Measurements from ENCODE around the gene LIN28A.
"Not testable (repeated sequence)": the region's sequence is repeated elsewhere in the genome, so short reads cannot be mapped to it uniquely, and the experiment has no call there.

The LIN28A gene

GRCh38 chr1:26384076-26384475 is 26.5 kb upstream of the LIN28A start:
- POLR2A ChIA-PET, result no interaction called here
- H3K4me1 ChIP-seq (ENCODE audit: control insufficient read depth, insufficient read depth, low read length), result no peaks in the 10 kb centered on the region
- H3K27ac ChIP-seq (ENCODE audit: extremely low read depth, low read depth, low read length), result no peak overlapping the region
- H3K36me3 ChIP-seq (ENCODE audit: control insufficient read depth in 2 of 2, insufficient read depth in 1 of 2, low read length in 2 of 2), result no peaks in the 10 kb centered on the region
- no peaks in the 10 kb centered on the region for H3K9me3 ChIP-seq (ENCODE audit: control insufficient read depth, insufficient read depth, low read depth, low read length)
- TF ChIP-seq ZEB2 (tag by site-specific recombination; IDR thresholded peaks at IDR 0.05) (no peak), CTCF (tag by site-specific recombination; IDR thresholded peaks at IDR 0.05) (no peak), KLF16 (tag by site-specific recombination; IDR thresholded peaks at IDR 0.05) (no peak), ZFP37 (tag by site-specific recombination; IDR thresholded peaks at IDR 0.05) (no peak)
- CTCF ChIA-PET, result interaction anchor here (0.6 kb wide), 1 partner anchor 156 kb away, joined by 3 read pairs; no protein-coding TSS in a partner anchor
- no peak overlapping the region for H3K4me3 ChIP-seq (ENCODE audit: low read depth, low read length)

GRCh38 chr1:26385063-26385462 is 25.6 kb upstream of the LIN28A start:
- POLR2A ChIA-PET; H3K4me1 ChIP-seq (ENCODE audit: control insufficient read depth, insufficient read depth, low read length); H3K36me3 ChIP-seq (ENCODE audit: control insufficient read depth in 2 of 2, insufficient read depth in 1 of 2, low read length in 2 of 2); CTCF ChIA-PET; H3K9me3 ChIP-seq (ENCODE audit: control insufficient read depth, insufficient read depth, low read depth, low read length); H3K27ac ChIP-seq (ENCODE audit: extremely low read depth, low read depth, low read length); H3K4me3 ChIP-seq (ENCODE audit: low read depth, low read length): not testable (repeated sequence)
- TF ChIP-seq ZNF121 (tag by site-specific recombination; IDR thresholded peaks at IDR 0.05), result 0 out of 2 replicates have a peak, but pooled peaks have one; percentile 32

GRCh38 chr1:26387447-26387846 is 23.2 kb upstream of the LIN28A start:
- H3K27ac ChIP-seq (ENCODE audit: extremely low read depth, low read depth, low read length), result no peak overlapping the region
- no peaks in the 10 kb centered on the region for H3K36me3 ChIP-seq (ENCODE audit: control insufficient read depth in 2 of 2, insufficient read depth in 1 of 2, low read length in 2 of 2)
- H3K4me1 ChIP-seq (ENCODE audit: control insufficient read depth, insufficient read depth, low read length), result no peaks in the 10 kb centered on the region
- no peaks in the 10 kb centered on the region for H3K9me3 ChIP-seq (ENCODE audit: control insufficient read depth, insufficient read depth, low read depth, low read length)
- ChIA-PET POLR2A (interaction anchor here (0.7 kb wide), 1 partner anchor 760 kb away, joined by 3 read pairs; no protein-coding TSS in a partner anchor), CTCF (interaction anchor here (0.6 to 2.3 kb wide), 4 partner anchors 19 to 325 kb away, joined by 3 to 13 read pairs (median 4); no protein-coding TSS in a partner anchor)
- no peak overlapping the region for H3K4me3 ChIP-seq (ENCODE audit: low read depth, low read length)
- no peak for TF ChIP-seq ZNF362 (tag by site-specific recombination; IDR thresholded peaks at IDR 0.05)
- TF ChIP-seq ZNF548 (tag by site-specific recombination; IDR thresholded peaks at IDR 0.05), result no peak
- TF ChIP-seq ZNF155 (tag by site-specific recombination; IDR thresholded peaks at IDR 0.05), result no peak
- peak; percentile 57 for TF ChIP-seq ZNF366 (tag by site-specific recombination; conservative IDR thresholded peaks at IDR 0.05)
- TF ChIP-seq HOXC10 (CRISPR knock-in tag; IDR thresholded peaks at IDR 0.05), result no peak
- 0 out of 2 replicates have a peak, but pooled peaks have one; percentile 38 for TF ChIP-seq ZBTB21 (tag by site-specific recombination; IDR thresholded peaks at IDR 0.05)
- TF ChIP-seq SCRT2 (tag by site-specific recombination; IDR thresholded peaks at IDR 0.05), result no peak; the same call in 1 of the 2 replicates
- TF ChIP-seq ZSCAN16 (tag by site-specific recombination; IDR thresholded peaks at IDR 0.05), result no peak
- TF ChIP-seq SP7 (tag by site-specific recombination; IDR thresholded peaks at IDR 0.05), result peak; percentile 97
- TF ChIP-seq ZNF544 (tag by site-specific recombination; IDR thresholded peaks at IDR 0.05), result no peak
- TF ChIP-seq KLF8 (tag by site-specific recombination; IDR thresholded peaks at IDR 0.05), result peak; percentile 89
- no peak for TF ChIP-seq ZNF585B (tag by site-specific recombination; IDR thresholded peaks at IDR 0.05)
- peak; percentile 65 for TF ChIP-seq ZIC2 (tag by site-specific recombination; IDR thresholded peaks at IDR 0.05)
- no peak for TF ChIP-seq HOXA7 (CRISPR knock-in tag; IDR thresholded peaks at IDR 0.05; ENCODE audit: borderline replicate concordance)
- no peak for TF ChIP-seq ZNF692 (tag by site-specific recombination; IDR thresholded peaks at IDR 0.05)
- TF ChIP-seq ZNF391 (tag by site-specific recombination; IDR thresholded peaks at IDR 0.05; ENCODE audit: borderline replicate concordance, low read depth), result no peak
- no peak for TF ChIP-seq ZNF335 (tag by site-specific recombination; conservative IDR thresholded peaks at IDR 0.05)
- TF ChIP-seq ZNF398 (tag by site-specific recombination; IDR thresholded peaks at IDR 0.05), result peak; percentile 38; the same call in 1 of the 2 replicates
- peak; percentile 95 for TF ChIP-seq ZNF629 (tag by site-specific recombination; IDR thresholded peaks at IDR 0.05)
- TF ChIP-seq GLI4 (tag by site-specific recombination; IDR thresholded peaks at IDR 0.05), result no peak
- no peak for TF ChIP-seq ZNF221 (tag by site-specific recombination; IDR thresholded peaks at IDR 0.05; ENCODE audit: borderline replicate concordance)
- no peak for TF ChIP-seq ZNF626 (tag by site-specific recombination; IDR thresholded peaks at IDR 0.05)

Data from HEK293 (cell line).